ENCODE data around the gene NFIA.

The NFIA gene

GRCh38 chr1:61504852-61505390, 422.6 kb downstream of the NFIA start:
- H3K27me3 ChIP-seq (replicated peaks; ENCODE audit: insufficient read depth, low read length): no peaks in the 10 kb centered on the region
- no peaks in the 10 kb centered on the region for H3K36me3 ChIP-seq (replicated peaks; ENCODE audit: insufficient read depth, low read length)
- DNase-seq: no peak
- no peak overlapping the region for H3K9ac ChIP-seq (ENCODE audit: low read length)
- no peaks in the 10 kb centered on the region for H3K79me2 ChIP-seq (ENCODE audit: low read length)
- no peaks in the 10 kb centered on the region for H3K9me3 ChIP-seq (replicated peaks; ENCODE audit: insufficient read depth, low read length)
- H3K4me1 ChIP-seq (ENCODE audit: low read length): no peaks in the 10 kb centered on the region
- H3F3A ChIP-seq (ENCODE audit: insufficient read depth, low read length): no peaks in the 10 kb centered on the region
- H2AFZ ChIP-seq (ENCODE audit: low read length): no peak overlapping the region
- H3K9me2 ChIP-seq (replicated peaks; ENCODE audit: insufficient read depth, low read length): no peaks in the 10 kb centered on the region
- H3K27ac ChIP-seq (ENCODE audit: low read length): no peak overlapping the region
- TF ChIP-seq EZH2phosphoT487 (IDR thresholded peaks at IDR 0.05; ENCODE audit: low read length) (no peak), EZH2 (optimal IDR thresholded peaks at IDR 0.05; ENCODE audit: low read depth, low read length) (no peak), CTCF (IDR thresholded peaks at IDR 0.05; ENCODE audit: low read length) (no peak)
- no peaks in the 10 kb centered on the region for H4K20me1 ChIP-seq (ENCODE audit: insufficient read depth, low read length)
- H3K4me2 ChIP-seq (ENCODE audit: low read depth, low read length): no peak overlapping the region
- H3K4me3 ChIP-seq (ENCODE audit: low read length): no peak overlapping the region

- TF ChIP-seq EZH2phosphoT487 (IDR thresholded peaks at IDR 0.05; ENCODE audit: low read length) (no peak), EZH2 (optimal IDR thresholded peaks at IDR 0.05; ENCODE audit: low read depth, low read length) (no peak), CTCF (IDR thresholded peaks at IDR 0.05; ENCODE audit: low read length) (no peak)
- no peaks in the 10 kb centered on the region for H3K9me2 ChIP-seq (replicated peaks; ENCODE audit: insufficient read depth, low read length)
- H3K9me3 ChIP-seq (replicated peaks; ENCODE audit: insufficient read depth, low read length): no peaks in the 10 kb centered on the region
- H3K4me3 ChIP-seq (ENCODE audit: low read length): no peak overlapping the region
- H3F3A ChIP-seq (ENCODE audit: insufficient read depth, low read length): no peaks in the 10 kb centered on the region
- H3K4me2 ChIP-seq (ENCODE audit: low read depth, low read length): no peak overlapping the region
- no peak for DNase-seq
- no peak overlapping the region for H2AFZ ChIP-seq (ENCODE audit: low read length)
- H3K4me1 ChIP-seq (ENCODE audit: low read length): no peaks in the 10 kb centered on the region
- no peak overlapping the region for H3K9ac ChIP-seq (ENCODE audit: low read length)
- H4K20me1 ChIP-seq (ENCODE audit: insufficient read depth, low read length): no peaks in the 10 kb centered on the region
- no peaks in the 10 kb centered on the region for H3K27me3 ChIP-seq (replicated peaks; ENCODE audit: insufficient read depth, low read length)
- no peaks in the 10 kb centered on the region for H3K79me2 ChIP-seq (ENCODE audit: low read length)
- H3K27ac ChIP-seq (ENCODE audit: low read length): no peak overlapping the region
- no peaks in the 10 kb centered on the region for H3K36me3 ChIP-seq (replicated peaks; ENCODE audit: insufficient read depth, low read length)
These were observed 423.9 kb downstream of the NFIA start for GRCh38 chr1:61506236-61506635.

GRCh38 chr1:61506944-61507500, 424.7 kb downstream of the NFIA start:
- H4K20me1 ChIP-seq (ENCODE audit: insufficient read depth, low read length): no peaks in the 10 kb centered on the region
- H3K9ac ChIP-seq (ENCODE audit: low read length): no peak overlapping the region
- TF ChIP-seq EZH2 (optimal IDR thresholded peaks at IDR 0.05; ENCODE audit: low read depth, low read length) (no peak), EZH2phosphoT487 (IDR thresholded peaks at IDR 0.05; ENCODE audit: low read length) (no peak), CTCF (IDR thresholded peaks at IDR 0.05; ENCODE audit: low read length) (no peak)
- H3K9me2 ChIP-seq (replicated peaks; ENCODE audit: insufficient read depth, low read length): no peaks in the 10 kb centered on the region
- H3F3A ChIP-seq (ENCODE audit: insufficient read depth, low read length): no peaks in the 10 kb centered on the region
- no peak overlapping the region for H3K4me2 ChIP-seq (ENCODE audit: low read depth, low read length)
- H3K4me1 ChIP-seq (ENCODE audit: low read length): no peaks in the 10 kb centered on the region
- H3K9me3 ChIP-seq (replicated peaks; ENCODE audit: insufficient read depth, low read length): no peaks in the 10 kb centered on the region
- no peaks in the 10 kb centered on the region for H3K79me2 ChIP-seq (ENCODE audit: low read length)
- no peaks in the 10 kb centered on the region for H3K36me3 ChIP-seq (replicated peaks; ENCODE audit: insufficient read depth, low read length)
- H3K27me3 ChIP-seq (replicated peaks; ENCODE audit: insufficient read depth, low read length): no peaks in the 10 kb centered on the region
- no peak overlapping the region for H3K27ac ChIP-seq (ENCODE audit: low read length)
- no peak overlapping the region for H3K4me3 ChIP-seq (ENCODE audit: low read length)
- no peak overlapping the region for H2AFZ ChIP-seq (ENCODE audit: low read length)
- DNase-seq: no peak
